DND-41 (cell line): ENCODE data around the gene DENND6B.

Experiments used
- CTCF ChIP-seq: IDR thresholded peaks from 2 replicates; pipeline ENCODE4 v1.5.1; 2012; ENCODE audit warnings: borderline replicate concordance, low read length, moderate library complexity, mild to moderate bottlenecking; ENCODE audit not compliant: poor library complexity, severe bottlenecking; ENCODE audit errors: extremely low read depth
- EZH2 ChIP-seq: IDR thresholded peaks from 3 replicates; pipeline ENCODE4 v1.6.1; 2012; ENCODE audit warnings: borderline replicate concordance, low read depth, mild to moderate bottlenecking, moderate library complexity, low read length, inconsistent platforms; ENCODE audit not compliant: severe bottlenecking

- TF ChIP-seq CTCF, result no peak
- no peak for TF ChIP-seq EZH2
Measured at GRCh38 chr22:50286701-50287318, 40.0 kb downstream of the DENND6B start.
